ENCODE data around the gene GCH1.

Gene GCH1

GRCh38 chr14:54818201-54819133 lies 84.2 kb downstream of the GCH1 start:
- H3K4me3 ChIP-seq (ENCODE audit: control insufficient read depth in 1 of 7, extremely low read depth in 1 of 7, insufficient read depth in 4 of 7, low read depth in 2 of 7, low read length in 6 of 7) = no peak overlapping the region
- WGBS (ENCODE audit: insufficient coverage) = 90% methylated on average over 9 of the region's 14 CpGs
- POLR2A ChIA-PET = no interaction called here

GRCh38 chr14:54817506-54817905 lies 85.1 kb downstream of the GCH1 start:
- Histone ChIP-seq H3K4me1 (ENCODE audit: control extremely low read depth in 1 of 4, control insufficient read depth in 4 of 4, insufficient read depth in 4 of 4, low read length in 3 of 4) (no peaks in the 10 kb centered on the region), H3K27ac (ENCODE audit: insufficient read depth in 1 of 2, low read depth in 1 of 2, low read length in 2 of 2, poor library complexity in 1 of 2, severe bottlenecking in 2 of 2) (no peak overlapping the region), H3K4me3 (ENCODE audit: control insufficient read depth in 1 of 7, extremely low read depth in 1 of 7, insufficient read depth in 4 of 7, low read depth in 2 of 7, low read length in 6 of 7) (no peak overlapping the region), H3K9me3 (ENCODE audit: control extremely low read depth in 1 of 5, control insufficient read depth in 4 of 5, insufficient read depth in 2 of 5, low read depth in 1 of 5, low read length in 4 of 5) (no peaks in the 10 kb centered on the region), H3K27me3 (replicated peaks in 2 of 5; ENCODE audit: control insufficient read depth in 4 of 5, insufficient read depth in 5 of 5, low read length in 4 of 5) (peaks cover 0 to 4% (median 0%) of the 10 kb centered on the region in 5 experiments), H3K36me3 (ENCODE audit: control insufficient read depth in 4 of 4, insufficient read depth in 4 of 4, low read length in 3 of 4) (no peaks in the 10 kb centered on the region)
- 95% methylated on average over 4 of the region's 5 CpGs for WGBS (ENCODE audit: insufficient coverage)
- ChIA-PET CTCF (interaction anchor here (0.9 to 8.8 kb wide), 4 partner anchors 8 to 49 kb away, joined by 3 to 62 read pairs (median 3); no protein-coding TSS in a partner anchor), POLR2A (interaction anchor here (0.6 kb wide), 1 partner anchor 398 kb away, joined by 3 read pairs; no protein-coding TSS in a partner anchor)
- no peak for DNase-seq

More at GRCh38 chr14:54818201-54819133, 84.2 kb downstream of the GCH1 start:
- Histone ChIP-seq H3K27ac (ENCODE audit: insufficient read depth in 1 of 2, low read depth in 1 of 2, low read length in 2 of 2, poor library complexity in 1 of 2, severe bottlenecking in 2 of 2) (no peak overlapping the region), H3K9me3 (ENCODE audit: control extremely low read depth in 1 of 5, control insufficient read depth in 4 of 5, insufficient read depth in 2 of 5, low read depth in 1 of 5, low read length in 4 of 5) (peaks cover 0 to 6% (median 2%) of the 10 kb centered on the region in 5 experiments), H3K4me1 (ENCODE audit: control extremely low read depth in 1 of 4, control insufficient read depth in 4 of 4, insufficient read depth in 4 of 4, low read length in 3 of 4) (no peaks in the 10 kb centered on the region), H3K27me3 (replicated peaks in 2 of 5; ENCODE audit: control insufficient read depth in 4 of 5, insufficient read depth in 5 of 5, low read length in 4 of 5) (peaks cover 0 to 4% (median 0%) of the 10 kb centered on the region in 5 experiments), H3K36me3 (ENCODE audit: control insufficient read depth in 4 of 4, insufficient read depth in 4 of 4, low read length in 3 of 4) (no peaks in the 10 kb centered on the region)
- DNase-seq = no peak
- CTCF ChIA-PET = interaction anchor here (1.1 to 8.8 kb wide), 2 partner anchors 12 to 94 kb away, joined by 3 to 62 read pairs; no protein-coding TSS in a partner anchor

- peaks cover 0 to 4% (median 0%) of the 10 kb centered on the region in 5 experiments for H3K27me3 ChIP-seq (replicated peaks in 2 of 5; ENCODE audit: control insufficient read depth in 4 of 5, insufficient read depth in 5 of 5, low read length in 4 of 5)
- no peak overlapping the region for H3K27ac ChIP-seq (ENCODE audit: insufficient read depth in 1 of 2, low read depth in 1 of 2, low read length in 2 of 2, poor library complexity in 1 of 2, severe bottlenecking in 2 of 2)
- 83% methylated on average over 1 of the region's 1 CpG for WGBS (ENCODE audit: insufficient coverage)
- H3K36me3 ChIP-seq (ENCODE audit: control insufficient read depth in 4 of 4, insufficient read depth in 4 of 4, low read length in 3 of 4) = no peaks in the 10 kb centered on the region
- no peaks in the 10 kb centered on the region for H3K4me1 ChIP-seq (ENCODE audit: control extremely low read depth in 1 of 4, control insufficient read depth in 4 of 4, insufficient read depth in 4 of 4, low read length in 3 of 4)
- no peaks in the 10 kb centered on the region for H3K9me3 ChIP-seq (ENCODE audit: control extremely low read depth in 1 of 5, control insufficient read depth in 4 of 5, insufficient read depth in 2 of 5, low read depth in 1 of 5, low read length in 4 of 5)
- DNase-seq = no peak
- POLR2A ChIA-PET = interaction anchor here (0.7 kb wide), 1 partner anchor 41 kb away, joined by 3 read pairs; no protein-coding TSS in a partner anchor
- CTCF ChIA-PET = interaction anchor here (0.5 to 8.8 kb wide), 4 partner anchors 9 to 50 kb away, joined by 3 to 62 read pairs (median 3); no protein-coding TSS in a partner anchor
- no peak overlapping the region for H3K4me3 ChIP-seq (ENCODE audit: control insufficient read depth in 1 of 7, extremely low read depth in 1 of 7, insufficient read depth in 4 of 7, low read depth in 2 of 7, low read length in 6 of 7)
Measured at GRCh38 chr14:54816450-54816849, 86.2 kb downstream of the GCH1 start.

GRCh38 chr14:54815515-54815914 lies 87.1 kb downstream of the GCH1 start:
- 96% methylated on average over 6 of the region's 6 CpGs for WGBS (ENCODE audit: insufficient coverage)
- CTCF ChIA-PET = interaction anchor here (1.3 to 8.8 kb wide), 2 partner anchors 9 to 21 kb away, joined by 3 to 62 read pairs; no protein-coding TSS in a partner anchor

GRCh38 chr14:54815016-54815415 lies 87.6 kb downstream of the GCH1 start:
- 97% methylated on average over 11 of the region's 12 CpGs for WGBS (ENCODE audit: insufficient coverage)
- H3K36me3 ChIP-seq (ENCODE audit: control insufficient read depth in 4 of 4, insufficient read depth in 4 of 4, low read length in 3 of 4) = no peaks in the 10 kb centered on the region
- DNase-seq = no peak
- H3K4me1 ChIP-seq (ENCODE audit: control extremely low read depth in 1 of 4, control insufficient read depth in 4 of 4, insufficient read depth in 4 of 4, low read length in 3 of 4) = no peaks in the 10 kb centered on the region
- peaks cover 0 to 1% (median 0%) of the 10 kb centered on the region in 5 experiments for H3K27me3 ChIP-seq (replicated peaks in 2 of 5; ENCODE audit: control insufficient read depth in 4 of 5, insufficient read depth in 5 of 5, low read length in 4 of 5)
- H3K4me3 ChIP-seq (ENCODE audit: control insufficient read depth in 1 of 7, extremely low read depth in 1 of 7, insufficient read depth in 4 of 7, low read depth in 2 of 7, low read length in 6 of 7) = no peak overlapping the region
- ChIA-PET POLR2A (no interaction called here), CTCF (interaction anchor here (1.3 to 8.8 kb wide), 3 partner anchors 8 to 21 kb away, joined by 3 to 62 read pairs (median 14); no protein-coding TSS in a partner anchor)
- H3K9me3 ChIP-seq (ENCODE audit: control extremely low read depth in 1 of 5, control insufficient read depth in 4 of 5, insufficient read depth in 2 of 5, low read depth in 1 of 5, low read length in 4 of 5) = no peaks in the 10 kb centered on the region
- H3K27ac ChIP-seq (ENCODE audit: insufficient read depth in 1 of 2, low read depth in 1 of 2, low read length in 2 of 2, poor library complexity in 1 of 2, severe bottlenecking in 2 of 2) = no peak overlapping the region

More at GRCh38 chr14:54815515-54815914, 87.1 kb downstream of the GCH1 start:
- Histone ChIP-seq H3K27ac (ENCODE audit: insufficient read depth in 1 of 2, low read depth in 1 of 2, low read length in 2 of 2, poor library complexity in 1 of 2, severe bottlenecking in 2 of 2) (no peak overlapping the region), H3K36me3 (ENCODE audit: control insufficient read depth in 4 of 4, insufficient read depth in 4 of 4, low read length in 3 of 4) (no peaks in the 10 kb centered on the region), H3K27me3 (replicated peaks in 2 of 5; ENCODE audit: control insufficient read depth in 4 of 5, insufficient read depth in 5 of 5, low read length in 4 of 5) (peaks cover 0 to 4% (median 0%) of the 10 kb centered on the region in 5 experiments), H3K4me3 (ENCODE audit: control insufficient read depth in 1 of 7, extremely low read depth in 1 of 7, insufficient read depth in 4 of 7, low read depth in 2 of 7, low read length in 6 of 7) (no peak overlapping the region), H3K9me3 (ENCODE audit: control extremely low read depth in 1 of 5, control insufficient read depth in 4 of 5, insufficient read depth in 2 of 5, low read depth in 1 of 5, low read length in 4 of 5) (no peaks in the 10 kb centered on the region), H3K4me1 (ENCODE audit: control extremely low read depth in 1 of 4, control insufficient read depth in 4 of 4, insufficient read depth in 4 of 4, low read length in 3 of 4) (no peaks in the 10 kb centered on the region)
- no peak for DNase-seq
- POLR2A ChIA-PET = no interaction called here

GRCh38 chr14:54814076-54814475 lies 88.5 kb downstream of the GCH1 start:
- no peaks in the 10 kb centered on the region for H3K4me1 ChIP-seq (ENCODE audit: control extremely low read depth in 1 of 4, control insufficient read depth in 4 of 4, insufficient read depth in 4 of 4, low read length in 3 of 4)
- ChIA-PET POLR2A (no interaction called here), CTCF (interaction anchor here (1.2 to 8.8 kb wide), 7 partner anchors 7 to 249 kb away, joined by 3 to 62 read pairs (median 7); no protein-coding TSS in a partner anchor)
- WGBS (ENCODE audit: insufficient coverage) = 100% methylated on average over 1 of the region's 5 CpGs
- H3K9me3 ChIP-seq (ENCODE audit: control extremely low read depth in 1 of 5, control insufficient read depth in 4 of 5, insufficient read depth in 2 of 5, low read depth in 1 of 5, low read length in 4 of 5) = no peaks in the 10 kb centered on the region
- H3K27me3 ChIP-seq (replicated peaks in 2 of 5; ENCODE audit: control insufficient read depth in 4 of 5, insufficient read depth in 5 of 5, low read length in 4 of 5) = no peaks in the 10 kb centered on the region
- no peaks in the 10 kb centered on the region for H3K36me3 ChIP-seq (ENCODE audit: control insufficient read depth in 4 of 4, insufficient read depth in 4 of 4, low read length in 3 of 4)
- H3K4me3 ChIP-seq (ENCODE audit: control insufficient read depth in 1 of 7, extremely low read depth in 1 of 7, insufficient read depth in 4 of 7, low read depth in 2 of 7, low read length in 6 of 7) = no peak overlapping the region
- H3K27ac ChIP-seq (ENCODE audit: insufficient read depth in 1 of 2, low read depth in 1 of 2, low read length in 2 of 2, poor library complexity in 1 of 2, severe bottlenecking in 2 of 2) = no peak overlapping the region
- DNase-seq = peak in 2 of 3 donors; percentile 21 to 25
